DMS153 treated with DMSO at 0.1 percent for 48 hours (cell line): Measurements from ENCODE around the gene RFWD3.
A peak's percentile ranks its signal among the peaks of the same experiment; 100 is the strongest.

Experiments
- DNase-seq: peaks from one replicate; lab custom pipeline; 2025; ENCODE audit not compliant: unreplicated experiment; lab: John Stamatoyannopoulos, UW

RFWD3 gene

GRCh38 chr16:74623839-74624235 is 42.8 kb downstream of the RFWD3 start:
- no peak for DNase-seq

- DNase-seq = no peak
Observed at GRCh38 chr16:74623214-74623838, 43.4 kb downstream of the RFWD3 start.

GRCh38 chr16:74622005-74622404 is 44.7 kb downstream of the RFWD3 start:
- DNase-seq = no peak

- no peak for DNase-seq
Observed at GRCh38 chr16:74617206-74617788, 49.4 kb downstream of the RFWD3 start.

GRCh38 chr16:74611721-74612120 is 55.0 kb downstream of the RFWD3 start:
- no peak for DNase-seq

- DNase-seq = no peak
Observed at GRCh38 chr16:74608944-74609343, 57.7 kb downstream of the RFWD3 start.

GRCh38 chr16:74608381-74608780 is 58.3 kb downstream of the RFWD3 start:
- DNase-seq = no peak

- DNase-seq = peak; percentile 28
Observed at GRCh38 chr16:74607962-74608356, 58.7 kb downstream of the RFWD3 start.

- DNase-seq = peak; percentile 81
Observed at GRCh38 chr16:74607310-74607961, 59.2 kb downstream of the RFWD3 start.

- DNase-seq = peak; percentile 81
Observed at GRCh38 chr16:74606521-74607309, 60.0 kb downstream of the RFWD3 start, which contains the start of gene GLG1. Gene GLG1 (minus strand): TSS chr16:74607114. CDS start chr16:74607094, 20 bp downstream.

GRCh38 chr16:74605746-74606520 is 60.7 kb downstream of the RFWD3 start:
- DNase-seq = no peak

GRCh38 chr16:74605332-74605731 is 61.3 kb downstream of the RFWD3 start:
- no peak for DNase-seq

- no peak for DNase-seq
Observed at GRCh38 chr16:74603848-74604247, 62.8 kb downstream of the RFWD3 start.

- DNase-seq = no peak
Observed at GRCh38 chr16:74601126-74601871, 65.4 kb downstream of the RFWD3 start.

GRCh38 chr16:74596586-74596985 is 70.1 kb downstream of the RFWD3 start:
- DNase-seq = no peak

- no peak for DNase-seq
Observed at GRCh38 chr16:74592847-74593246, 73.8 kb downstream of the RFWD3 start.

- no peak for DNase-seq
Observed at GRCh38 chr16:74591876-74592650, 74.6 kb downstream of the RFWD3 start.

- no peak for DNase-seq
Observed at GRCh38 chr16:74586948-74587347, 79.7 kb downstream of the RFWD3 start.

GRCh38 chr16:74585846-74586443 is 80.7 kb downstream of the RFWD3 start:
- no peak for DNase-seq
